ENCODE measurements around the gene GPR78.

GPR78 gene

GRCh38 chr4:8534611-8535010 is 45.6 kb upstream of the GPR78 start:
- no CpG with 5 or more reads among the region's 2 CpGs for WGBS (ENCODE audit: extremely low coverage, insufficient coverage, insufficient read length)
- no peaks in the 10 kb centered on the region for H3K27me3 ChIP-seq (ENCODE audit: insufficient read depth, low read length)
- peak overlapping the region; percentile 81 for H4K91ac ChIP-seq (ENCODE audit: low read depth, low read length)
- no peak for DNase-seq
- H3K9ac ChIP-seq (ENCODE audit: low read length) = no peak overlapping the region
- no peaks in the 10 kb centered on the region for H3K9me3 ChIP-seq (ENCODE audit: insufficient read depth, low read depth, low read length)
- H3K4me3 ChIP-seq (ENCODE audit: low read depth, low read length) = no peak overlapping the region
- no peak overlapping the region for H4K8ac ChIP-seq (ENCODE audit: low read depth, low read length)
- H2AFZ ChIP-seq (ENCODE audit: insufficient read depth, low read length, poor library complexity) = no peak overlapping the region
- peak overlapping the region; percentile 40 for H2BK12ac ChIP-seq (ENCODE audit: low read length)
- no peak overlapping the region for H3K14ac ChIP-seq (ENCODE audit: low read length)
- H3K79me1 ChIP-seq (ENCODE audit: low read length) = peaks cover 63% of the 10 kb centered on the region
- peak overlapping the region; percentile 14 for H2BK5ac ChIP-seq (ENCODE audit: low read depth, low read length, poor library complexity)
- peaks cover 13% of the 10 kb centered on the region for H3K79me2 ChIP-seq (ENCODE audit: control insufficient read depth, insufficient read depth, low read length, poor library complexity)
- H3K36me3 ChIP-seq (ENCODE audit: control insufficient read depth in 1 of 2, insufficient read depth in 2 of 2, low read length in 2 of 2) = no peaks in the 10 kb centered on the region
- H3K4ac ChIP-seq (ENCODE audit: low read depth, low read length) = no peak overlapping the region
- H2BK120ac ChIP-seq (ENCODE audit: insufficient read depth, low read length, poor library complexity) = peak overlapping the region; percentile 55
- no peak overlapping the region for H3K18ac ChIP-seq (ENCODE audit: low read length)
- H3K27ac ChIP-seq (ENCODE audit: low read depth, low read length) = peak overlapping the region; percentile 100
- H3K4me2 ChIP-seq (ENCODE audit: low read length) = peak overlapping the region; percentile 43
- H3K23ac ChIP-seq (ENCODE audit: low read length) = no peak overlapping the region
- H2AK5ac ChIP-seq (ENCODE audit: low read length) = no peak overlapping the region
- no peak overlapping the region for H4K12ac ChIP-seq (ENCODE audit: low read depth, low read length)
- H3K4me1 ChIP-seq (ENCODE audit: control insufficient read depth in 1 of 2, insufficient read depth in 2 of 2, low read length in 2 of 2) = peaks cover 46 to 49% of the 10 kb centered on the region in 2 experiments

DNA sequence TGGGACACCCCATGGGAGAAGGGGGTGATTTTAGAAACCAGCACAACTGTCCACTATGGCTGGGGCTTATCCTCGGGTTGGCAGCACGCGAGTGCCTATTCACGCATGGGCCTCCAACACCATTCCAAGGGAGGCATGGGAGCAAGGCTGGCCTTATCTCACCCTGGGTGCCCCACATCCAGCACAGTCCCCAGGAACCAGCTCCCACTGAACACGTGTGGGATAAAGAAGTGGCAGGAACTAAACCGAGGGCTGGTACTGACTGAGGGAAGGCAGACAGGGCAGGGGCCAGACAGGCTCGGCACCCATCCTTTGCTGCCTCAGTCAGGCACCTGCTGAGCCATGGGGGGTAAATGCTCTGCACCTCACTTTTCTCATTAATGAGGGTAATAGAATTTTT is 43.7 kb upstream of the GPR78 start:
- WGBS (ENCODE audit: extremely low coverage, insufficient coverage, insufficient read length) = no CpG with 5 or more reads among the region's 7 CpGs
- Histone ChIP-seq H4K8ac (ENCODE audit: low read depth, low read length) (peak overlapping the region; percentile 26), H3K27ac (ENCODE audit: low read depth, low read length) (no peak overlapping the region), H3K79me2 (ENCODE audit: control insufficient read depth, insufficient read depth, low read length, poor library complexity) (peaks cover 13% of the 10 kb centered on the region), H3K27me3 (ENCODE audit: insufficient read depth, low read length) (no peaks in the 10 kb centered on the region), H2BK5ac (ENCODE audit: low read depth, low read length, poor library complexity) (peak overlapping the region; percentile 1), H2AFZ (ENCODE audit: insufficient read depth, low read length, poor library complexity) (no peak overlapping the region), H2AK5ac (ENCODE audit: low read length) (peak overlapping the region; percentile 93), H2BK12ac (ENCODE audit: low read length) (peak overlapping the region; percentile 90), H4K12ac (ENCODE audit: low read depth, low read length) (no peak overlapping the region), H4K91ac (ENCODE audit: low read depth, low read length) (peak overlapping the region; percentile 81), H3K14ac (ENCODE audit: low read length) (peak overlapping the region; percentile 52), H3K18ac (ENCODE audit: low read length) (peak overlapping the region; percentile 48), H2BK120ac (ENCODE audit: insufficient read depth, low read length, poor library complexity) (peak overlapping the region; percentile 55), H3K4ac (ENCODE audit: low read depth, low read length) (no peak overlapping the region), H3K9ac (ENCODE audit: low read length) (no peak overlapping the region), H3K79me1 (ENCODE audit: low read length) (peaks cover 64% of the 10 kb centered on the region), H3K23ac (ENCODE audit: low read length) (no peak overlapping the region), H3K4me3 (ENCODE audit: low read depth, low read length) (no peak overlapping the region), H3K4me1 (ENCODE audit: control insufficient read depth in 1 of 2, insufficient read depth in 2 of 2, low read length in 2 of 2) (peaks cover 44 to 49% of the 10 kb centered on the region in 2 experiments), H3K9me3 (ENCODE audit: insufficient read depth, low read depth, low read length) (no peaks in the 10 kb centered on the region), H3K4me2 (ENCODE audit: low read length) (no peak overlapping the region), H3K36me3 (ENCODE audit: control insufficient read depth in 1 of 2, insufficient read depth in 2 of 2, low read length in 2 of 2) (no peaks in the 10 kb centered on the region)
- DNase-seq = no peak

GRCh38 chr4:8537041-8537461 is 43.1 kb upstream of the GPR78 start:
- Histone ChIP-seq H3K23ac (ENCODE audit: low read length) (no peak overlapping the region), H2AK5ac (ENCODE audit: low read length) (peak overlapping the region; percentile 32), H4K91ac (ENCODE audit: low read depth, low read length) (peak overlapping the region; percentile 81), H3K27ac (ENCODE audit: low read depth, low read length) (no peak overlapping the region), H3K14ac (ENCODE audit: low read length) (peak overlapping the region; percentile 41), H3K36me3 (ENCODE audit: control insufficient read depth in 1 of 2, insufficient read depth in 2 of 2, low read length in 2 of 2) (no peaks in the 10 kb centered on the region), H2BK120ac (ENCODE audit: insufficient read depth, low read length, poor library complexity) (peak overlapping the region; percentile 55), H3K4me2 (ENCODE audit: low read length) (no peak overlapping the region), H3K4me1 (ENCODE audit: control insufficient read depth in 1 of 2, insufficient read depth in 2 of 2, low read length in 2 of 2) (peaks cover 40 to 44% of the 10 kb centered on the region in 2 experiments), H3K9ac (ENCODE audit: low read length) (no peak overlapping the region), H3K27me3 (ENCODE audit: insufficient read depth, low read length) (no peaks in the 10 kb centered on the region), H3K4ac (ENCODE audit: low read depth, low read length) (no peak overlapping the region), H4K12ac (ENCODE audit: low read depth, low read length) (no peak overlapping the region), H2BK12ac (ENCODE audit: low read length) (peak overlapping the region; percentile 85), H3K18ac (ENCODE audit: low read length) (peak overlapping the region; percentile 48), H3K4me3 (ENCODE audit: low read depth, low read length) (no peak overlapping the region), H3K79me1 (ENCODE audit: low read length) (peaks cover 59% of the 10 kb centered on the region), H3K79me2 (ENCODE audit: control insufficient read depth, insufficient read depth, low read length, poor library complexity) (peaks cover 10% of the 10 kb centered on the region), H4K8ac (ENCODE audit: low read depth, low read length) (no peak overlapping the region), H3K9me3 (ENCODE audit: insufficient read depth, low read depth, low read length) (no peaks in the 10 kb centered on the region), H2BK5ac (ENCODE audit: low read depth, low read length, poor library complexity) (no peak overlapping the region), H2AFZ (ENCODE audit: insufficient read depth, low read length, poor library complexity) (peak overlapping the region; percentile 18)
- DNase-seq = peak in 1 of 2 donors; percentile 61
- no CpG with 5 or more reads among the region's 9 CpGs for WGBS (ENCODE audit: extremely low coverage, insufficient coverage, insufficient read length)

DNA sequence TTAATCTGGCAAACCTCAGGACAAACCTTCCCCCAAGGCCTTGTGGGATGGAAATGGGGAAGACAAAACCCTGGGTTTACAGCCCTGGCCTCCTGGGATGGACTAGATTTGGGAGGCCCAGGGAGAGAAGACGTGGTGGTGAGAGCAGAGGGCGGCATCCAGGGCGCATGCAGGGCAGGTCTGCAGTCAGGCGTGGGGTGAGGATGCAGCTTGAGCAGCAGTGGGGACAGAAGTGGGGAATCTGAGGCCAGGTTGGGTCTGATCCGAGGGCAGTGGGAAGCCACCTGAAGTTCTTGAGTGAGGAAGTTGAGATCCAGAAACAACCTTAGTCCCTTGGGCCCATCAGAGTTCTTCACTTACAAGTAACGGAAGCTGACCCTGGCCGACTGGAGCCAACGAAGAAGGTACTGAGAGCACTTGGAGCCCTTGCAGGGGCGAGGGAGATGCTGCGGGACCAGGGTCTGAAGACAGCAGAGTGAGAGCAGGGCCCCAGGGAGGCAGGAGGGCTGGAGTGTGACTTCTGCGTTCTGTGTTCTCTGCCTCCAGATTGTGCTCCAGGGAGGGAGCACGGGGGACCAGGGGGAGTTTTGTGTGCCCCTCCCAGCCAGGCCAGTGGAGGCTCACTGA is 42.0 kb upstream of the GPR78 start:
- H3K27me3 ChIP-seq (ENCODE audit: insufficient read depth, low read length) = no peaks in the 10 kb centered on the region
- H3K79me2 ChIP-seq (ENCODE audit: control insufficient read depth, insufficient read depth, low read length, poor library complexity) = peaks cover 9% of the 10 kb centered on the region
- H3K14ac ChIP-seq (ENCODE audit: low read length) = peak overlapping the region; percentile 44
- peaks cover 40 to 45% of the 10 kb centered on the region in 2 experiments for H3K4me1 ChIP-seq (ENCODE audit: control insufficient read depth in 1 of 2, insufficient read depth in 2 of 2, low read length in 2 of 2)
- no peak overlapping the region for H3K18ac ChIP-seq (ENCODE audit: low read length)
- H2BK5ac ChIP-seq (ENCODE audit: low read depth, low read length, poor library complexity) = peak overlapping the region; percentile 29
- H4K8ac ChIP-seq (ENCODE audit: low read depth, low read length) = no peak overlapping the region
- no peak overlapping the region for H4K12ac ChIP-seq (ENCODE audit: low read depth, low read length)
- no peak overlapping the region for H3K4me3 ChIP-seq (ENCODE audit: low read depth, low read length)
- H2BK12ac ChIP-seq (ENCODE audit: low read length) = peak overlapping the region; percentile 55
- peak overlapping the region; percentile 64 for H2BK120ac ChIP-seq (ENCODE audit: insufficient read depth, low read length, poor library complexity)
- peak overlapping the region; percentile 93 for H2AK5ac ChIP-seq (ENCODE audit: low read length)
- peaks cover 53% of the 10 kb centered on the region for H3K79me1 ChIP-seq (ENCODE audit: low read length)
- no peak overlapping the region for H3K27ac ChIP-seq (ENCODE audit: low read depth, low read length)
- H3K23ac ChIP-seq (ENCODE audit: low read length) = no peak overlapping the region
- H3K4ac ChIP-seq (ENCODE audit: low read depth, low read length) = peak overlapping the region; percentile 21
- no peak overlapping the region for H3K9ac ChIP-seq (ENCODE audit: low read length)
- no peak overlapping the region for H2AFZ ChIP-seq (ENCODE audit: insufficient read depth, low read length, poor library complexity)
- H3K9me3 ChIP-seq (ENCODE audit: insufficient read depth, low read depth, low read length) = no peaks in the 10 kb centered on the region
- no peaks in the 10 kb centered on the region for H3K36me3 ChIP-seq (ENCODE audit: control insufficient read depth in 1 of 2, insufficient read depth in 2 of 2, low read length in 2 of 2)
- WGBS (ENCODE audit: extremely low coverage, insufficient coverage, insufficient read length) = no CpG with 5 or more reads among the region's 12 CpGs
- no peak for DNase-seq
- H3K4me2 ChIP-seq (ENCODE audit: low read length) = no peak overlapping the region
- peak overlapping the region; percentile 64 for H4K91ac ChIP-seq (ENCODE audit: low read depth, low read length)
